DMS 273 treated with DMSO at 0.1 percent for 48 hours (cell line): ENCODE measurements around the gene MPND.
A peak's percentile ranks its signal among the peaks of the same experiment; 100 is the strongest.

Experiments
- DNase-seq: peaks from one replicate; lab custom pipeline; 2025; lab: John Stamatoyannopoulos, UW

The MPND gene

GRCh38 chr19:4379383-4380253, 36.3 kb downstream of the MPND start:
- DNase-seq: no peak

- DNase-seq: no peak
Observed at GRCh38 chr19:4380254-4380727, 36.9 kb downstream of the MPND start.

- DNase-seq: no peak
Observed at GRCh38 chr19:4385291-4386040, 42.1 kb downstream of the MPND start.

- no peak for DNase-seq
Observed at GRCh38 chr19:4386041-4386782, 42.9 kb downstream of the MPND start.

- no peak for DNase-seq
Observed at GRCh38 chr19:4388337-4389063, 45.1 kb downstream of the MPND start.

GRCh38 chr19:4389064-4389375, 45.7 kb downstream of the MPND start:
- no peak for DNase-seq

- no peak for DNase-seq
Observed at GRCh38 chr19:4389511-4390016, 46.2 kb downstream of the MPND start.

- DNase-seq: no peak
Observed at GRCh38 chr19:4390017-4390566, 46.7 kb downstream of the MPND start.

GRCh38 chr19:4390567-4391305, 47.4 kb downstream of the MPND start:
- no peak for DNase-seq

- no peak for DNase-seq
Observed at GRCh38 chr19:4391306-4391693, 47.9 kb downstream of the MPND start.

- DNase-seq: no peak
Observed at GRCh38 chr19:4391701-4392483, 48.5 kb downstream of the MPND start.

- DNase-seq: no peak
Observed at GRCh38 chr19:4393947-4394590, 50.7 kb downstream of the MPND start.

GRCh38 chr19:4396949-4397783, 53.8 kb downstream of the MPND start:
- no peak for DNase-seq

- DNase-seq: no peak
Observed at GRCh38 chr19:4399812-4400134, 56.4 kb downstream of the MPND start.

- DNase-seq: peak; percentile 74
Observed at GRCh38 chr19:4400135-4400936, 57.0 kb downstream of the MPND start, which contains the start of gene SH3GL1. Gene SH3GL1 (minus strand): TSS chr19:4400547. CDS start chr19:4400368, 179 bp downstream.

GRCh38 chr19:4401769-4402170, 58.4 kb downstream of the MPND start:
- no peak for DNase-seq

- peak; percentile 99 for DNase-seq
Observed at GRCh38 chr19:4402171-4403004, 59.0 kb downstream of the MPND start, which contains the start of gene CHAF1A. Gene CHAF1A (plus strand): TSS chr19:4402640. CDS start chr19:4402763, 123 bp downstream.
